Body of pancreas (tissue), 4 donors: ENCODE results near the gene SBNO1.

Experiments used
- CTCF ChIP-seq, 7 experiments: fragments of 450-650 bp in 4 of 7; fragments of 200-600 bp in 3 of 7; sonication (generic) in 3 of 7; IDR thresholded peaks; one replicate each; pipeline ENCODE4 v1.5.1; 2016 to 2019; ENCODE audit warnings: antibody characterized with exemption in 7 of 7
- POLR2A ChIP-seq, 3 donors: fragments of 450-650 bp; IDR thresholded peaks; one replicate each; pipeline ENCODE4 v1.6.1; 2016; ENCODE audit warnings: antibody characterized with exemption in 3 of 3, mild to moderate bottlenecking in 2 of 3

GRCh38 chr12:123293178-123293760 lies 71.4 kb downstream of the SBNO1 start:
- TF ChIP-seq CTCF (IDR thresholded peaks at IDR 0.05) (no peak), POLR2A (IDR thresholded peaks at IDR 0.05) (no peak)
